Stimulated activated CD8-positive, alpha-beta memory T cell treated with anti-CD3 and anti-CD28 coated beads, Interleukin-2, amount 100 ng/mL, for 1 hour (primary cell): ENCODE measurements around the gene WDR87.
"Not testable (repeated sequence)": the region's sequence is repeated elsewhere in the genome, so short reads cannot be mapped to it uniquely, and the experiment has no call there.

Experiments
- DNase-seq, 2 donors: peaks; one replicate each; pipeline ENCODE4 v3.0.0-alpha.2; 2020; ENCODE audit warnings: low read depth in 2 of 2

Gene WDR87

GRCh38 chr19:37930416-37930815, 24.0 kb upstream of the WDR87 start:
- DNase-seq: no peak

- DNase-seq: no peak
These were observed 23.0 kb upstream of the WDR87 start for GRCh38 chr19:37929355-37929923.

DNA sequence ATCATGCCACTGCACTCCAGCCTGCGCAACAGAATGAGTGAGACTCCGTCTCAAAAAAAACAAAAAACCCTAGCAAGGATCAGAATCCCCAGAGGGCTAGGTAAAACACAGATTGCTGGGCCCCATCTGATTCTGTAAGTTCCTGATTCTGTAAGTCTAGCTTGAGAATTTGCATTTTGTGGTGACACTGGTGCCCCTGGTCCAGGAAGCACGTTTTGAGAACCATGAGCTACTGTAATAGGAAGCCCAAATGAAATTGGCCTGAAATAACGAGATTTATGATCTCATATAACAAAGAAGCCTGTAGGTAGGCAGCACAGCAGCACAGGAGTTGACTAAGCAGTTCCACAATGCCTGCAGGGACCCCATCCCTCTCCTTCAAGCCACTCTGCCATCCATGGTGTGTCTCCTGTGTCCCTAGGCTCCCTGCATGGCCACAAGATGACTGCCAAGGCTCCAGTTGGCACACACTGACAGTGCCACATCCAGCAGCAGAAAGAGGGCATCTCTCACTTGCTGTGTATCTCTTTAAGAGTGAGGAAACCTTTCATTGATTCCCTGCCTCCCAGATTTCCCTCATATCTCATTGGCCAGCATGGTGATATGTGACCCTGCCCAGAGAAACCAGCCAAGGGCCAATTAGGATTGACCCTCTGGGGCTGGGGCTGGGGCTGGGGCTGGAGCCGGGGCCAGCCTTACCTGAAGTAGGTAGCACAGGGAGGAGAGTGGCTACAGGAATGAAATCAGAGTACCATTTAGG, 22.3 kb upstream of the WDR87 start:
- no peak for DNase-seq

GRCh38 chr19:37926711-37927110, 20.3 kb upstream of the WDR87 start:
- no peak for DNase-seq

DNA sequence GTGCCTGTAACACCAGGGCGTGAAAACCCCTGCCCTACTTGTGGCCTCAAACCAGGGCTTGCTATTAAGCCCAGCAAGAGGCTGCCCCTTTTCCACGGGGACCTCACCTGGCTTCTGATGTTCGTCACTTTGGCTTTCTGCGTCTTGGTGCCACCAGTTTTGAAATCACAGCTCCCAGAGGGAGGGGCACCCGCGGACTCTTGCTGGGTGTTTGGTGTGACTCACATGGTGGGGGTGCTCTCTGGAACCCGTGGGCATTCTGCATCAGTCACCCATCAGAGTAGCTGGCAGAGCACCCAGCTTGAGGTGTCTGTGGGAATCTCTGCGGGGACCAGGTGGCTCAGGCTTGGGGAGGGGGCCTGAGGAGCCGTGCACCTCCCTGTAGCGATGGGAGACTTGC, 19.9 kb upstream of the WDR87 start:
- DNase-seq: no peak

DNA sequence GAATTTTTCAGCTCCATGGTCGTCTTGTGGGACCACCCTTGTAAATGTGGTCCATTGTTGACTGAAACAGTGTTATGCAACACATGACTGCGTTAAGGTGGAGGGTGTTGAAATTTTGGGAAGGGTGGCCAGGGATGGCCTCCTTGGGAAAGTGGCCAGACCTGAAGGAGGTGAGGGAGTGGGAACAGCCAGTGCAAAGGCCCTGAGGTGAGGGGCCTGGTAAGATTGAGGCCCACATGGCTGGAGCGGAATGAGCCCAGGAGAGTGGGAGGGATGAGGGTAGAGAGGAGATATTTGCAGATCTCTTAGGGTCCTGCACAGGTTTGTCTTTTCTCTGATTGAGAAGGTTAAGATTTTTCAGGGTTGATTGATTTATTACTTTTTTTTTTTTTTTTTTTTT, 18.8 kb upstream of the WDR87 start:
- DNase-seq: no peak

DNA sequence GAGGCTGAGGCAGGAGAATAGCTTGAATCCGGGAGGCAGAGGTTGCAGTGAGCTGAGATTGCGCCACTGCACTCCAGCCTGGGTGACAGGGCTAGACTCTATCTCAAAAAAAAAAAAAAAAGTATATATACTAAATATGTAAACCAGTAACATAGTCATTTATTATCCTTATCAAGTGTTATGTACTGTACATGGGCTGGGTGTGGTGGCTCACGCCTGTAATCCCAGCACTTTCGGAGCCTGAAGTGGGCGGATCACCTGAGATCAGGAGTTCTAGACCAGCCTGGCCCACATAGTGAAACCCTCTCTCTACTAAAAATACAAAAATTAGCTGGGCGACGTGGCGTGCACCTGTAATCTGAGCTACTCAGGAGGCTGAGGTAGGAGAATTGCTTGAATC, 18.2 kb upstream of the WDR87 start:
- not testable (repeated sequence) for DNase-seq

GRCh38 chr19:37920591-37921450, 14.4 kb upstream of the WDR87 start:
- no peak for DNase-seq

GRCh38 chr19:37914908-37915307, 8.5 kb upstream of the WDR87 start:
- DNase-seq: no peak

DNA sequence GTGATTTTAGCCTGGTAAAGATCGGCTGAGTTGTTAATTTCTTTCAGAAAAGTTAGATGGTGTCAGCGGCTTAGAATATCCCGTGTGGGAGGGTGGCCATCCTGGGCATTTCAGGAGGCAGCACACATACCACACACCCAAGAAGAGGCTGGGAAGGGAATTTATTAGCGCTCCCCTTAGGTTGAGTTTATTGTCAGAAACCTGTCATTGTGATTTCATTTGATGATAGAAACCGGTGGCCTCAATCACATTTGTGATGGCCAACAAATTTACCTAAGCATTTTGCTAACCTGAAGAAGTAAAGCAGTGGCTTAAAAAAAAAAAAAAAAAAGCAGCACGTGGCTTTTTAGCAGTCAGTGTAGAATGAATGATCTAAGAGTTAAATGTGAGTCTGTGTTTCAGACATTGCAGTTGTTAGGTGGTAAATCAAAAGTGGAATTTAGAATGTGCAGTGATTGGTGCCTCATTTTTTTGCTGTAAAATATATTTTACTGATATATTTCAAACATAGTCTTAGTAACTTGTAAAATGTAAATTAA, 3.3 kb upstream of the WDR87 start:
- DNase-seq: no peak

DNA sequence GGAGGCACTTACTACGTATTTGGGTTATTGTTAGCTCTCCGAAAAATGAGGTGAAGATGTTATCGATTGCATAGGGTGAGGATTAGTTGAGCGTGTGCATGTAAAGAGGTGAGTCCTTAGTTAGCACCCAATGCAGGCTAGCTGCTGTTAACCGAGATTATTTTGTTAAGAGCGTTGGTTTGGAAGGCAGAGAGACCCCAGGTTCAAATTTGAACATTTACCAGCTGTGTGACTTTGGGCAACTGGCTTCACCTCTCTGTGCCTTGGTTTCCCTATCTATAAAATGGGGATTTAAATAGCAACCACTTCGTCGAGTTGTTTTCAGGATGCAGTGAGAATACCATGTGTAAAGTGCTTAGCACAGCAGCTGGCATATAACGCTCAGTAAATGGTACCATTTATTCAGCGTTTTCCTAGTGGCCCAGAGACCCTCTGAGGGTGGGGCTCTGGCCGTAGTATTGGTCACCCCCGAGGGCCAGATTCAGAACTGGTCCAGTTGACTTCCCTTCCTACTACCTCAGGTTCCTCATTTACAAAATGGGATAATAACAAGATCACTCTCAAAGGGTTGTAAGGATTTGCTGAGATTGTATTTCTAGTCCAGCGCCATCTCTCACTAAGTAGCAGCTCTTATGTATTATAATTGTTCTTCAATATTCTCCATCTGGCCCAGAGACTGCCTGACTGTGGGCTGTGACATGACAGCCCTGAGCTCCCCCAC, 1.5 kb upstream of the WDR87 start:
- no peak for DNase-seq

GRCh38 chr19:37906869-37907734, 708 bp upstream of the WDR87 start, which contains the start of gene SIPA1L3:
Gene SIPA1L3, plus strand, starts transcription at chr19:37907208. Its CDS starts 174,358 bp downstream, at chr19:38081566.
- DNase-seq: peak; percentile 80 to 84

DNA sequence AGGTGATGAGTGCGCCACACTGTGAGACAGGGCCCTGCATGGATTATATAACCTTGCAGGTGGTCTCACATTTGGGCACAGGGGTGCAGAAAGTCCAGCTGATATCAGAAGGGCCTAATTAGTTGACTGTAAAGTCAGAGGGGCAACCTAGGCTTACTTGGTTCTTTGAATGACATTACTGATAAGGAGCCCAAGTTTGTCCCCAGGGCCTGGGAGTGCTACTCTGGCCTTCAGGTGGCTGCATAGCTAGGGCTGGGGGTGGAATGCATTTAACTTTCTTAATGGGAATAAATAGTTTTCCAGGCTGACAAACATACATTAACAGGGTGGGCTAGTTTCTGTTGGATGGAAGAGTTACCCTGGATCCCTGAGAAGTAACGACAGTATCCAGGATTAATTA, 3.3 kb downstream of the WDR87 start:
- no peak for DNase-seq

DNA sequence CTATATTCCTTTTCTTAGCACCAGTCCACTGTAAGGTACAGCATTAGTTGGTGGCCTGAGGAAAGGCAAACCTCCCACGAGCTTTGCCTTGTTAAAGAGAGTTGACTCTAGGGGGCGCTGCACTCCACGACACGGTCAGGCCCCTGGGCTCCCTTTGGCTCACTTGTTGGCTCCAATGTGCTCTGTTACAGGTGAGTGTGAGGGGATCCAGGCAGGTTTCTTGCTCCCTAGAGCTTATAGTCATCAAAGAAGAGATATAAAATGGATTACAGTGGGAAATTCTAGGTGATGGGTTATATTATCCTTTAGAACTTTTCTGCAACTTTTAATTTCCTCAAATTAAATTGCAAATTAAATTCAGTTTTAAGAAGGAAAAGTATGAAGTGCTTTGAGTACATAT, 3.7 kb downstream of the WDR87 start:
- DNase-seq: peak; percentile 65 to 74

DNA sequence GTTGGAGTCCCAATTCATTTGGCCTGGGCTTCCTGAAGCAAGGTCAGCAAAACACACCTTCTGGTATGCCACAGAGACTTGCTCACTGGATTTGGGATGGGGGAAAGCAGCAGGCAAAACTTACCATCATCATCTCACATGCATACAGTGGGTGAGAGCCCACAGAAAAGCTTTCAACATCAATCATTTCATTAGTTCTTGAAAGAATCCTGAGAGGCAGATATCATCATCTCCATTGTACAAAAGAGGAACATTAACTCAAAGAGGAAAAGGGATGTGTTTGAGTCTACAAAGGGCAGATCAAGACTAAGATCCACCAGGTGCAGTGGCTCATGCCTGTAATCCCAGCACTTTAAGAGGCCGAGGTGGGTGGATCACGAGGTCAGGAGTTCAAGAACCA, 6.4 kb downstream of the WDR87 start:
- DNase-seq: no peak

DNA sequence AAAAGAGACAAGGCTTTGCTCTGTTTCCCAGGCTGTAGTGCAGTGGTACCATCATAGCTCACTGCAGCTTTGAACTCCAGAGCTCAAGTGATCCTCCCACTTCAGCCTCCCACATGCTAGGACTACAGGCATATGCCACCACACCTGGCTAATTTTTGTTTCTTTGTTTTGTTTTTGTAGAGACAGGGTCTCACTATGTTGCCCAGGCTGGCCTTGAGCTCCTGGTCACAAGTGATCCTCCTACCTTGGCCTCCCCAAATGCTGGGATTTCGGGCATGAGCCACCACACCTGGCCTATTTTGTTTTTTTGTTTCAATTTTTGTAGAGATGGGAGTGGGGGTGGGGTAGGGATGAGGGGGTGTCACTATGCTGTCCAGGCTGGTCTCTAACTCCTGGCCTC, 6.9 kb downstream of the WDR87 start:
- no peak for DNase-seq

GRCh38 chr19:37896180-37896579, 10.2 kb downstream of the WDR87 start:
- no peak for DNase-seq

DNA sequence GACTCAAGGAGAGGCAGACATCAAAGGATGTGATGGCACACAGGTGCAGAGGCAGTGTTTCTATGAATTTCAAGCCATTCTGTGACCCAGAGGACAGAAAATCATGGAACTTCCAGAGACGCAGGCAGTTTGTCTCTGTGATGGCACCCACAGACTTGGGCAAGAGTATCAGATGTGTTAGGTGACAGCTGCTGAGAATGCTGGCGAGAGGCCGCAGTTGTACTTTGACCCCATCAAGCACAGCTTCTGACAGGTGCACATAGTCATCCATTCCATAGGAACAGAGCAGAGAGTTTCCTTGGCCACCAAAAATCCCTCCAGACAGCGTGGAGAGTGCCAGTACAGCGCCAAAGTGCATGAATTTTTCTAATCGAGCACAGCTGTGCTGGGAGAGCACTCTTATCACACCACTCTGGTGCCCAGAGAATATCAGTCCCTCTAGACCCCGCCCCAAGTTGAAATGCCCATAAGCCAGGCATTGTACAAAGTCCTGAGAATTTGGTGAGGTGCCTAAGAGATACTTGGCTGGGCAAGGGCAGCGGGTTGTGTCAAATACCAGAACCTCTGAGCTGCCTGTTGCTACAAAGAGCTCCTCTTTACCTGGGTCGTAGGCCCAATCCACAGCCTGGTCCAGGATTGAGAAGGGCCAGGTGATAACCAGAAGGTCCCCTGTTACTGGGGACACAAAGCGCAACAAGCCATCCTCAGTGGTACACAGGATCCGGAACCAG, 12.4 kb downstream of the WDR87 start:
- DNase-seq: no peak

DNA sequence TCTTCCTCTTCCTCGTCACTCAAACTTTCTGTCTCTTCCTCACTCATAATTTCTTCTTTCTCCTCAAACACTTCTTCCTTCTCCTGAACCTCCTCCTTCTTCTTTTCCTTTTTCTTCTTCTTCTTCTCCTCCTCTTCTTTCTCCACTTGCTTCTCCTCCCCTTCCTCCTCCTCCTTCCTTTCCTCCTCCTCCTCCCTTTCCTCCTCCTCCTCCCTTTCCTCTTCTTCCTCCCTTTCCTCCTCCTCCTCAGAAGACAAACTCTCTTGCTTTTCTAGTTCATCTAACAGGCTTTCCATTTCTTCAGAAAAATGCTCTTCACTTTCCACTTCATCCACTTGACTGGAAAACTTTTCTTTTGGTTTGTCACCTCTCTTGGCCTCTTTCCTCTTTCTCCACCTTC, 19.8 kb downstream of the WDR87 start:
- DNase-seq: no peak

DNA sequence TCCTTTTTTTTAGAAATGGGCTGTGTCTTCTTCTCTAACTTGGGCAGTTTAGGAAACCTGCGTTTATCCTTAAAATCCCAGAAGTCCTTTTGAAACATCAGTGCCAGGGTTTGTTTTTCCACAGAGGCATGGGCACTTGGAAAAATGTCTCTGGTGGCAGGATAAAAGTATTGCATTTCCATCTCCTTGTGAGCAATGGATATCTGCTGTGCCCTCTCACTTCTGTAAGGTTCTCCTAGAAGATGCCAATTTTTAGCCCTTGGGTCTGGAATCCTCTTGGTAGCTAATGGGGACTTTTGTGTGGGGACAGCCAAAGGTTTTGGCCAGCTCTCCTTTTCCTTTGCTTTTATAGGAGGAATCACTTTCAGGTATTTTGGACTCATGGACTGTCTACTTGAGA, 21.0 kb downstream of the WDR87 start:
- no peak for DNase-seq
